Muscle layer of duodenum (tissue), 2 donors: Measurements from ENCODE around the gene TLX1.
A peak's percentile ranks its signal among the peaks of the same experiment; 100 is the strongest.

Experiments used
- H3K27ac ChIP-seq: one replicate; pipeline ENCODE4 v1.7.0; 2013; ENCODE audit warnings: mild to moderate bottlenecking, low read length
- H3K27me3 ChIP-seq: one replicate; pipeline ENCODE4 v1.7.0; 2013; ENCODE audit warnings: low read depth, mild to moderate bottlenecking, control low read depth, low read length
- H3K36me3 ChIP-seq, 2 donors: one replicate each; pipeline ENCODE4 v1.7.0; 2013; ENCODE audit warnings: low read length in 2 of 2, control low read depth in 1 of 2, mild to moderate bottlenecking in 1 of 2; ENCODE audit not compliant: insufficient read depth in 2 of 2, control insufficient read depth in 1 of 2
- H3K4me1 ChIP-seq, 2 donors: one replicate each; pipeline ENCODE4 v1.7.0; 2013; ENCODE audit warnings: low read length in 2 of 2, mild to moderate bottlenecking in 2 of 2, control low read depth in 1 of 2, moderate library complexity in 1 of 2; ENCODE audit not compliant: insufficient read depth in 2 of 2, control insufficient read depth in 1 of 2
- H3K4me3 ChIP-seq, 2 donors: one replicate each; pipeline ENCODE4 v1.7.0; 2013; ENCODE audit warnings: low read length in 2 of 2, low read depth in 1 of 2, mild to moderate bottlenecking in 1 of 2
- H3K9me3 ChIP-seq, 2 donors: one replicate each; pipeline ENCODE4 v1.7.0; 2013; ENCODE audit warnings: low read length in 2 of 2, control low read depth in 1 of 2, mild to moderate bottlenecking in 1 of 2; ENCODE audit not compliant: control insufficient read depth in 1 of 2
- donor health status: healthy.

The TLX1 gene

GRCh38 chr10:101130984-101131961, at the start of gene TLX1:
Gene TLX1 (plus strand): TSS chr10:101131300. CDS start chr10:101131542, 242 bp downstream.
- H3K27me3 ChIP-seq, result peaks cover 76% of the 10 kb centered on the region
- no peak within 1 kb of the TSS for H3K27ac ChIP-seq
- H3K4me1 ChIP-seq, result peaks cover 0 to 43% of the 10 kb centered on the region in 2 donors
- H3K4me3 ChIP-seq, result peak within 1 kb of the TSS; percentile 3 to 56
- no peaks in the 10 kb centered on the region for H3K36me3 ChIP-seq
- H3K9me3 ChIP-seq, result no peaks in the 10 kb centered on the region

- Histone ChIP-seq H3K9me3 (no peaks in the 10 kb centered on the region), H3K27me3 (peaks cover 18% of the 10 kb centered on the region), H3K27ac (no peak overlapping the region), H3K4me3 (no peak overlapping the region), H3K36me3 (no peaks in the 10 kb centered on the region), H3K4me1 (no peaks in the 10 kb centered on the region)
Measured at GRCh38 chr10:101085846-101086245, 45.3 kb upstream of the TLX1 start.

- no peaks in the 10 kb centered on the region for H3K36me3 ChIP-seq
- H3K27ac ChIP-seq, result no peak overlapping the region
- no peak overlapping the region for H3K4me3 ChIP-seq
- peaks cover 21% of the 10 kb centered on the region for H3K27me3 ChIP-seq
- H3K9me3 ChIP-seq, result no peaks in the 10 kb centered on the region
- no peaks in the 10 kb centered on the region for H3K4me1 ChIP-seq
Measured at GRCh38 chr10:101087376-101087775, 43.7 kb upstream of the TLX1 start.

GRCh38 chr10:101087965-101088364, 43.1 kb upstream of the TLX1 start:
- Histone ChIP-seq H3K27ac (no peak overlapping the region), H3K4me3 (no peak overlapping the region), H3K27me3 (peaks cover 21% of the 10 kb centered on the region), H3K9me3 (no peaks in the 10 kb centered on the region), H3K36me3 (no peaks in the 10 kb centered on the region), H3K4me1 (no peaks in the 10 kb centered on the region)

- Histone ChIP-seq H3K27ac (no peak overlapping the region), H3K4me3 (no peak overlapping the region), H3K4me1 (no peaks in the 10 kb centered on the region), H3K9me3 (no peaks in the 10 kb centered on the region), H3K36me3 (no peaks in the 10 kb centered on the region), H3K27me3 (peaks cover 24% of the 10 kb centered on the region)
Measured at GRCh38 chr10:101089520-101090299, 41.4 kb upstream of the TLX1 start.

- Histone ChIP-seq H3K27ac (no peak overlapping the region), H3K9me3 (no peaks in the 10 kb centered on the region), H3K4me3 (no peak overlapping the region), H3K36me3 (no peaks in the 10 kb centered on the region), H3K27me3 (peaks cover 25% of the 10 kb centered on the region), H3K4me1 (no peaks in the 10 kb centered on the region)
Measured at GRCh38 chr10:101090597-101090996, 40.5 kb upstream of the TLX1 start.

- no peak overlapping the region for H3K4me3 ChIP-seq
- no peaks in the 10 kb centered on the region for H3K4me1 ChIP-seq
- H3K27ac ChIP-seq, result no peak overlapping the region
- H3K9me3 ChIP-seq, result no peaks in the 10 kb centered on the region
- H3K36me3 ChIP-seq, result no peaks in the 10 kb centered on the region
- H3K27me3 ChIP-seq, result peaks cover 25% of the 10 kb centered on the region
Measured at GRCh38 chr10:101091546-101092290, 39.4 kb upstream of the TLX1 start.

GRCh38 chr10:101092881-101093354, 38.2 kb upstream of the TLX1 start:
- H3K27me3 ChIP-seq, result peaks cover 25% of the 10 kb centered on the region
- no peaks in the 10 kb centered on the region for H3K9me3 ChIP-seq
- no peaks in the 10 kb centered on the region for H3K4me1 ChIP-seq
- no peak overlapping the region for H3K4me3 ChIP-seq
- H3K27ac ChIP-seq, result no peak overlapping the region
- H3K36me3 ChIP-seq, result no peaks in the 10 kb centered on the region

GRCh38 chr10:101094121-101094879, 36.8 kb upstream of the TLX1 start:
- peaks cover 13% of the 10 kb centered on the region for H3K27me3 ChIP-seq
- no peaks in the 10 kb centered on the region for H3K9me3 ChIP-seq
- no peak overlapping the region for H3K4me3 ChIP-seq
- no peaks in the 10 kb centered on the region for H3K36me3 ChIP-seq
- no peak overlapping the region for H3K27ac ChIP-seq
- no peaks in the 10 kb centered on the region for H3K4me1 ChIP-seq

- H3K36me3 ChIP-seq, result no peaks in the 10 kb centered on the region
- no peak overlapping the region for H3K27ac ChIP-seq
- no peak overlapping the region for H3K4me3 ChIP-seq
- H3K4me1 ChIP-seq, result no peaks in the 10 kb centered on the region
- no peaks in the 10 kb centered on the region for H3K9me3 ChIP-seq
- peaks cover 12% of the 10 kb centered on the region for H3K27me3 ChIP-seq
Measured at GRCh38 chr10:101095004-101095403, 36.1 kb upstream of the TLX1 start.
